Mammary epithelial cell (primary cell): Measurements from ENCODE around the gene GCDH.

ENCODE experiments used
- EZH2 ChIP-seq: IDR thresholded peaks from 2 replicates; pipeline ENCODE4 v1.6.1; 2012; ENCODE audit warnings: low read length, inconsistent platforms, borderline replicate concordance
- TF ChIP-seq, protein P1 (sequence below), 2 donors: IDR thresholded peaks in 1 of 2; conservative IDR thresholded peaks in 1 of 2; 2 replicates each; pipeline ENCODE4 v1.5.1; 2011 to 2012; ENCODE audit warnings: inconsistent platforms in 2 of 2, low read length in 2 of 2, mild to moderate bottlenecking in 2 of 2, control low read depth in 1 of 2, low read depth in 1 of 2; ENCODE audit not compliant: insufficient read depth in 1 of 2; ENCODE audit errors: extremely low read depth in 1 of 2

DNA sequence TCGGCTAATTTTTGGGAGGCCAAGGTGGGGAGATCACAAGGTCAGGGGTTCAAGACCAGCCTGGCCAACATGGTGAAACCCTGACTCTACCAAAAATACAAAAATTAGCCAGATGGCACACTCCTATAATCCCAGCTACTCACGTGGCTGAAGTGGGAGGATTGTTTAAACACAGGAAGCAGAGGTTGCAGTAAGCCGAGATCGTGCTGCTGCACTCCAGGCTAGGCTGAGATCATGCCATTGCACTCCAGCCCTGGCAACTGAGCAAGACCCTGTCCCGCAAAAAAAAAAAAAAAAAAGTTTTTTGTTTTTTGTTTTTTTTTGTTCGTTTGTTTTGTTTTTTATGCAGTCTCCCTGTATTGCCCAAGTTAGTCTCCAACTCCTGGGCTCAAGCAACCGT, 31.4 kb upstream of the GCDH start:
- TF ChIP-seq, protein P1, sequence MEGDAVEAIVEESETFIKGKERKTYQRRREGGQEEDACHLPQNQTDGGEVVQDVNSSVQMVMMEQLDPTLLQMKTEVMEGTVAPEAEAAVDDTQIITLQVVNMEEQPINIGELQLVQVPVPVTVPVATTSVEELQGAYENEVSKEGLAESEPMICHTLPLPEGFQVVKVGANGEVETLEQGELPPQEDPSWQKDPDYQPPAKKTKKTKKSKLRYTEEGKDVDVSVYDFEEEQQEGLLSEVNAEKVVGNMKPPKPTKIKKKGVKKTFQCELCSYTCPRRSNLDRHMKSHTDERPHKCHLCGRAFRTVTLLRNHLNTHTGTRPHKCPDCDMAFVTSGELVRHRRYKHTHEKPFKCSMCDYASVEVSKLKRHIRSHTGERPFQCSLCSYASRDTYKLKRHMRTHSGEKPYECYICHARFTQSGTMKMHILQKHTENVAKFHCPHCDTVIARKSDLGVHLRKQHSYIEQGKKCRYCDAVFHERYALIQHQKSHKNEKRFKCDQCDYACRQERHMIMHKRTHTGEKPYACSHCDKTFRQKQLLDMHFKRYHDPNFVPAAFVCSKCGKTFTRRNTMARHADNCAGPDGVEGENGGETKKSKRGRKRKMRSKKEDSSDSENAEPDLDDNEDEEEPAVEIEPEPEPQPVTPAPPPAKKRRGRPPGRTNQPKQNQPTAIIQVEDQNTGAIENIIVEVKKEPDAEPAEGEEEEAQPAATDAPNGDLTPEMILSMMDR (conservative IDR thresholded peaks at IDR 0.05 in 1 of 2, IDR thresholded peaks at IDR 0.05 in 1 of 2; ENCODE audit: extremely low read depth in 1 of 2, insufficient read depth in 1 of 2, low read depth in 1 of 2, low read length in 2 of 2) = no peak
- no peak for TF ChIP-seq EZH2
